ENCODE results near the gene VIPAS39.
"Not testable (repeated sequence)": the region's sequence is repeated elsewhere in the genome, so short reads cannot be mapped to it uniquely, and the experiment has no call there.

The VIPAS39 gene

DNA sequence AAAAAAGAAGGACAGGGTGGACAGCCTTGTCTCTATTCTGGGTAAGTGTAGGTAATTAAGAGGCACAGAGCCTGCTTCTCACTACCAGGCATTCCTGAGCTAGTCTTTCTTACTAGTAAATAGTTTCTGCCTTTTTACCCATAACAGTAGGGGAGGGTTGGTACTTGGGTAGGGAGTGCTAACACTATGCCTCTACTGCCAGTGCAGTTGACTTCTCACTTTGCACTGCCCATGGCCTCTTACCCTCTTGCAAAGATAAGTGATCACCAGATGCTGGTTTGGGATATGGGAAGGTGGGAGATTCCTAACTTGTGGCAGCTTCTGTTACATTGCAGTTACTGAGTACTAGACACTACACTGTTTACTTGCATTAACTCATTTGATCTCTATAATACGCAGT, 12.1 kb upstream of the VIPAS39 start:
- DNase-seq, result no peak

DNA sequence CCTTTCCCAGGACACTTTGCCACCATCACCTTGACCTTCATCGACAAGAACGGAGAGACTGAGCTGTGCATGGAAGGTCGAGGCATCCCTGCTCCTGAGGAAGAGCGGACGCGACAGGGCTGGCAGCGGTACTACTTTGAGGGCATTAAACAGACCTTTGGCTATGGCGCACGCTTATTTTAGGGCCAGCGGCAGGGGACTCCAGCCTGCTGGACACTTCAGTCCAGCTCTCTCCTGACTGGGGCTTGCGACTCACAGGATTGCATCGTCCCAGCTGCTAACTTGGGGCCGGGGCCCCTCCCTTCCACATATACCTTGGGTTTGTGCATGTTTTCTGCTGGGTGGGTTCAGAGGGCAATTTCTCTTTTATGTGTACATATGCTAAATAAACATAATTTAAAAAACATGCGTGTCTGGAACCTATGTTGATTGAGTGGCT, 11.7 kb upstream of the VIPAS39 start:
- no peak for DNase-seq

DNA sequence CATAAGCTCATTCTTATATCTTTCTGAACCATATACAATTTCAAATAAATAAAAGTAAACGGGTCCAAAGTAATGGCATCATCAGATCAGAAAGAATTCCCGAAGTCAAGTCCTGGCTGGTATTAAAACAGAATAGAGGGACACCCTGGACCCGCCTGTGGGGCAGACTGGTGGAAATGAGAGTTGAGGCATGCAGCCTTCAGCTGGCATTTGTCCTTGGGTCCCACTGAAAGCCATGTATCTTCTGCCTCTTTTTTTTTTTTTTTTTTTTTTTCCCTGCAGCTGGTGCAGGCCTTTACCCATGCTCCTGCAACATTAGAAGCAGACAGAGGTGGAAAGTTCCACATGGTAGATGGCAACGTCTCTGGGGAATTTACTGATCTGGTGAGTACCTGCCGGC, 10.4 kb upstream of the VIPAS39 start:
- no peak for DNase-seq

DNA sequence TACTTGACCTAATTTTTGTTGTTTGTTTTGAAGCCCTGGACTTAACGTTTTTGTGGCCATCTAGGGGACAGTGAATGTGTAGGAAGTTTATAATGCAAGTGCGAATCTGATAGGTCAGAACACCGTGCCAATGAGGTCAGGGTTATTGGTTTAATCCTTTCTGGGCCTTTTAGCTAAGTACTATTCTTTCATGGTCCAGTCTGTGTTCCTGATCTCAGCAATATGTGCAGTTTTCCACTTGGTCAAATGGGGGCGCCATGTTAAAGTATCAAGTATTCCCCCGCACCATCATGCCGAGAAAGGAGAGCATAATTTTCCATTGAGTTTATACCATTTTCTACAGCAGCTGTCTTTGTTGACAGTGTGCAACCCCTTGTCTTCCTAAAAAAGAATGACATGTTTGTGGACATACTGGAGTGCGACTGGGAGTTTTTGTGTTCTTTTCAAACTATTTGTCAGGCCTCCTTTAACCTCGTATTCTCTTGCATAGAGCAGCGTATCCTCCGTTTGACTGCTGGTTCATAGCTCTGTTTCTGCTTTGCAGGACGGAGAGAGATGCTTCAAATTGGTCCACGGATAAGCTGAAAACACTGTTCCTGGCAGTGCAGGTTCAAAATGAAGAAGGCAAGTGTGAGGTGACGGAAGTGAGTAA, 1.8 kb upstream of the VIPAS39 start:
- peak; percentile 93 for DNase-seq

DNA sequence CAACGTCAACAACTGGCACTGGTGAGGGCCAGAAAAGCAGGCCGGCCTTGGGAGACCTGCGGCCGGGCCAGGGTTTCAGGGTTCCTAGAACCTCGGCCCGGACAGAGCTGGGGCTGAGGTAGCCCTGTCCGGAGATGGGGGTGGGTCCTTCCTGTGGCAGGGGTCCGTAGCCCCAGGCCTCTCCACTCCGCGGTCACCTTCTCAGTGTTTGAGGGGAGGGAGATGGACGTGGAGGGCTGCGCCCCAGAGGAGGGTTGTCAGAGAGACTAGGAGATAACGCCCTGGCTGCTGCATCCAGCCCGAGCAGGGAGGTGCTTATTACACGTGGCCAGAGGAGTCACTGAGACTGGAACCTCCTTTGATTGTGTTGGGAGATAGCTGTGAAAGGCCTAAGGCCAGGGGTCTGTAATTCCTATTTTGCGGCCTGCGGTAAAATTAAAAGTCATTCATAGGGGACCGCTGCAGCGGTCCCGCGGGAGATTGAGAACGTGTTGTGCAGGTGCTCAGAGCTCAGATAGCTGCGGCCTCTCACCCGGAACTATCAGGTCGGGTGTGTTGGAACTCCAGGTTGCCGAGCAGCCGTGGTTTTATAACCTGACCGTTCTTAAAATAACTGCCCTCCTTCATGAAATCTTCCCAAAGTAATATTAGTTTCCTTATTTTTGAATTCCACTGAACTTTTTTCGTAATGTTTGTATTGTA, 999 bp upstream of the VIPAS39 start:
- peak; percentile 61 for DNase-seq

DNA sequence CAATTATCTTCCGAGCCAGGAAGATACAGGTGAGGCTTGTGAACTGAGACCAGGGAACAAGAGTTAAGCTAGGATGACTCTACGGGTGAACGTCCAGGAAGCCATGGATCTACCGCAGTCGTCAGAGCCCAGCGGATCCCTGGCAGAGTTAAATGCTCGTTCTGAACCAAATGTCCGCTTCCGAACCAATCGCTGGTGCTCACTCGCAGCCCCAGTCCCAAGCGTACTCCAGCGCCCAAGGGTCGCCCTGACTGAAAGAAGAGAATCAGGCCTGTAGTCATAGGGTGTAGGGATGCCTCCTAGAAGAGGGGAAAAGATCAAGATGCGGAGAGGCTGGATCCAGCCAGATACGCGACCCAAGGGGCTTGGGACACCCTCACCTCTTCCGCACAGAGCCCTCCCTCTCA, 283 bp downstream of the VIPAS39 start:
- no peak for DNase-seq

DNA sequence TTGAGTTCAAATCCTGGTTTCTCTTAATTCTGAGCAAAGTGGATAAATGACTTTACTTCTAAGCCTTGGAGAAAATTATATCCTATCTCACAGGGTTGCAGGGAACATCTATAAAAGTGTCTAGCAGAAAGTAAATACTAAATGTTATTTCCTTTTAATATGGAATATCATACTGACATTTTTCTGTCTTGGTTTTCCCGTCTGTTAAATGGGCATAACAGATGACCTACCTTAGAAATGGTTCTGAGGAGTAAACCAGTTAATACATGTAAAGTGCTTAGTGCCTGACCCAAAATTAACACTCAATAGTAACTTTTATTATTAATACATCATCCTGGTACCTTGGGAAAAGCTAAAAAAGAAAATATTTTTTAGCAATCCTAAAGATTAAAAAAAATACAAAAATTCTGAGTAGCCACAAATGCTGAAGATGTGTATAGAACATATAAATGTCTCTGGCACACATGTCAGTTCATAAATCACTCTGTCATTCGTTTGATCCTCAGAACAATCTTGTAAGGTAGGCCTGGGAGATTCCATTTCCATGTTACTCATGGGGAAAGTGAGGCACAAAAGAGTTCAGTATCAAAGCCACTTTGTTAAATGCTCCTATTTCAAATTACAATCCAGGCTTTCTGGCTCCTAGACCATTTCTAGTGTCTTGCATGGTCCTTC, 1.3 kb downstream of the VIPAS39 start:
- no peak for DNase-seq

DNA sequence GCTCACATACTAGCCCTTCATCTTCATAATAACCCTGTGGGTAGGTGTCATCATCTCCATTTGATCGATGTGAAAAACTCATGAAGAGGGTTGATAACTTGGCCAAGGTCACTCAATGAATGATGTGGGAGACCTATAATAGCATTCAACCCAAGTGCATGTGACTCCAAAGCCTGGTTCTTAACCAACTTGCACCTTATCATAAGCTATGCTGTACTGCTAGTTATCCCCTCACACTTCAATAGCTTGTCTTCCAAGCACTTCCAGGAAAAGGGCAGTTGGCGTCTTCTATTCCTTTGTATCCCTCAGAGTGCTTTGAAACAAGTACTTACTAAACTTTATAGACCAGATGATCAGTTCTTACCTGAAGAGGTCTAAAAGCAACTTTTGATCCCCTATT, 15.2 kb downstream of the VIPAS39 start:
- DNase-seq, result no peak

DNA sequence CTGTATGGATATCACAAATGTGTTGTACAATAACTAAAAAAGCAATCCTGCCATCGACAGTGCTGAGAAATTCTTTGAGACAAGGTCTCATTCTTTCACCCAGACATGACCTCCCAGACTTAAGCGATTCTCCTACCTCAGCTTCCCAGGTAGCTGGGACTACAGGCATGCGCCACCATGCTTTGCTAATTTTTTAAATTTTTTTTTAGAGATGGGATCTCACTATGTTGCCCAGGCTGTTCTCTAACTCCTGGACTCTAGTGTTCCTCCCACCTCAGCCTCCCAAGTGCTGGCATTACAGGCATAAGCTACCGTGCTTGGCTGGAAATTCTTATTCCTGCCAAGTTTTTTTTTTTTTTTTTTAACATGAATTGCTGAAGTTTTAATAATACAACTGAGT, 17.5 kb downstream of the VIPAS39 start:
- no peak for DNase-seq

DNA sequence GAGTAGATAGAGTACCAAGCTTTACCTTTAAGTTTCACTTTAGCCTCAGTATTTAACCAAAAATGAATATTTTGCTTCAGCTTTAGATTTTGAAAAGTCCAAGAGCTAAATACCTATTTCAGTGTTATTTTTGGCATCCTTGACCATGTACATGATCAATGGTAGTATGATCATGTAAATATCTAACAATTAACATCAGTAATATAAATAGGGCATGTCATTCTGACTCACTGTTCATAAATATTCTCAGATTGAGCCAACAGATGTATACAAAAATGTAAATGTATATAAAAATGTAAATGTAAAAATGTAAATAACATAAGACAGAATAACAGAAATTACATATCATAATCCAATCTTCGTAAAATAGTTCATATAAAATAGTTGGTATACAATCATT, 18.8 kb downstream of the VIPAS39 start:
- DNase-seq, result no peak

DNA sequence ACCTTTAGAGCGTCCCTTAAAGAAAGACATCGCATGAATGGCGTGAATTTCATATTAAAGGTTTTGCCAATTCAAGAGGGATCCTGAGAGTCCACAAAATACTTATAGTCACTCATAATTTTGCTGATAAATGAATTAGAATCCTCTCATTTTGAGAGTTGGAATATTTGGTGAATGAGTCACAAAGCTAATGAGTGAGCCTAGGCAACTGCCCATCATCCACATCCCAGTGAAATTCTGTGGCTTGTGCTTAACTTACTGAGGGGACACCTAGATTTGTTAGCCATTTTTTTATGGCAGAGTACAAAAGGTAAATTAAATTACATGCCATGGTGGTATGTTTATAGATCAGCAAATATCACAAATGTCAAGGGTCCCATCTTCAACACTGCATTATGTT, 21.4 kb downstream of the VIPAS39 start:
- DNase-seq, result no peak

DNA sequence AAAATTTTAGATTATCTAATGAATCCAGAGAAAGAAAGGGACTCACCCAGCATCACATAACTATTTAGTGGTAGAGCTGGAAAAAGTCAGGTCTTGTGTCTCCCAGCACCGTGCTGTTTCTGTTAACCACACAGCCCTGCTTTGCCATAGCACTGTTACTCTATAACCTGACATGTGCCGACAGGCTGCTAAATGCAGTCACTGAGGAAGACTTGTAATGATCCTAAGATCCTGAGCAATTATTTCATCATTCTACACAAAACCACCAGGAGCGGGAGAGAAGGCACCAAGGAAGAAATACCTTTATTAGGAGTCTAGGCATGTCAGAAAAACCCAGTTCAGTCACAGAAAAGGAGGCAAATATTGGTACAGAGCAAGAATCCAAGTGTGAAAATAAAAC, 31.0 kb downstream of the VIPAS39 start:
- no peak for DNase-seq

DNA sequence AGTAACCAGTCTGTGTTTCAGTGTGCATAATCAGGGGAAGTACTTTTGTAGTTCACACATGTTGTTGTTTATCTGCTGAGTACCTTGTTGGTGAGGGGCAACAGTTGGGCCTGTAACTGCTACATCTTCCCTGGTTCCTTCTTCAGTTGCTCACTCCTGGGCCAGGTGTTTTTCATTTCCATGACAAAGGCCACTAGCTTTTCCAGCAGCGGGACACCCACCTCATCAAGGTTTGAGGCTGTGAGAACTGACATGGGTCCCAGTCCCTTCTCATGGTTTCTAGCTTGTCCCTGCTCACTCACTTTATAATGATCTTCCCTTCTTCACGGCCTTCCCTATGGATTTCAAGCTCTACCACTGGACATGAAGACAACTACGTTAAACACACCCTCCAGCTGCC, 32.5 kb downstream of the VIPAS39 start:
- DNase-seq, result no peak

DNA sequence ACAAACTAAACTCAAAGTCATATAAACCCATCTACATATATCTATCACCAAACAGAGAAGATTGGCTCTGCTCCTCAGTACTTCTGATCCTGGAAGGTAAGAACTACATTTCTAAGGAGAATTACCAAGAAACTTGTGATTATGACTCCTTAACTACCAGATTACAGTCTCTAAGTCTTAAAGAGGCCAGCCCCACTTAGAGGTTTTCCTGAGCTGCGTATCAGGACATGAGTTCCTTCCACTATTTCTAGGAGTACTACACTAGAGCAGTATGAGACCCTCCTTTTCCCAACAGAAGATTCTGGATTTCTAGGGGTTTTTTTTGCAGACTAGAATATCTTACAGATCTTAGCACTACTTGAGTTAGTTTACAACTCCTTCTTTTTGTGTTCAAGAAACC, 34.0 kb downstream of the VIPAS39 start, which contains the start of gene NOXRED1:
Gene NOXRED1, minus strand, starts transcription at position 101 of the 400 bp plus-strand sequence. CDS start 634 bp downstream, outside the sequence.
- no peak for DNase-seq

DNA sequence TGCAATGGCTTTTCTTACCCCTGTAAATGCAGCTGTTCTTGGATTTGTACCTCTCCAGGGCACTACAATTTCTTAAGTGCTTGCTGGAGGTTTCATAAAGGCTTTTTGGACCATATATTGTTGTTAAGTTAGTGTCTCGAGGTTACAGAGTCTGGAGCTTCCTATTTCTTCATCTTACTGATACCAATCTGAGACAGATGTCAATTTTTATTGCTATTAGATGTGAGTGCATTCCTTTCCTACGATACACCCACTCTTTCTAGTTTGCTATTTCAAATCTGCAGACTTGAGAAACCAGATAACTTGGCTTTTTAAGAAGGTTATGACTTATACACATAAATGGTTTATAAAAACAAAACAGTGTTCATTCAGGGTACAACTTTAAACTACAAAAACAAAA, 36.2 kb downstream of the VIPAS39 start:
- no peak for DNase-seq

DNA sequence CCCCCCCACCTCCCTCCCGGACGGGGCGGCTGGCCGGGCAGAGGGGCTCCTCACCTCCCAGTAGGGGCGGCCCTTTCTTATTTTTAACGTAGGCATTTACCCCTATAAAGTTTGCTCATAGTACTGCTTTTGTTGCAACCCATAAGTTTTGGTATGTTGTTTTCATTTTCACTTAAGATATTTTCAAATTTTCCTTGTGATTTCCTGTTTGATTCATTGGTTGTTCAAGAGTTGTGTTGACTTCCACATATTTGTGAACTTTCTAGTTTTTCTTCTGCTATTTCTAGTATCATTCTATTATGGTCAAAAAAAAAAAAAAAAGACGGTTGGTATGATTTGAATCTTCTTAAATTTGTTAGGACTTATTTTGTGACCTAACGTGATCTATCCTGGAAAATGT, 40.6 kb downstream of the VIPAS39 start:
- DNase-seq, result no peak

DNA sequence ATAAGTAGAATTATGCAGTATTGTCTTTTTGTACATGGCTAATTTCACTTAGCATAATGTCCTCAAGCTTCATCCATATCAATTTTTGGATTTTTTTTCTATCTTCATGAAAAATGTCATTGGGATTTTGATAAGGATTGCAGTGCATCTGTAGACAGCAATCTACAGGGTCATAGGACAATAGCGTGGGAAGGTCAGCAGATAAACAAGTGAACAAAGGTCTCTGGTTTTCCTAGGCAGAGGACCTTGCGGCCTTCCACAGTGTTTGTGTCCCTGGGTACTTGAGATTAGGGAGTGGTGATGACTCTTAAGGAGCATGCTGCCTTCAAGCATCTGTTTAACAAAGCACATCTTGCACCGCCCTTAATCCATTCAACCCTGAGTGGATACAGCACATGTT, 41.3 kb downstream of the VIPAS39 start:
- DNase-seq, result not testable (repeated sequence)

DNA sequence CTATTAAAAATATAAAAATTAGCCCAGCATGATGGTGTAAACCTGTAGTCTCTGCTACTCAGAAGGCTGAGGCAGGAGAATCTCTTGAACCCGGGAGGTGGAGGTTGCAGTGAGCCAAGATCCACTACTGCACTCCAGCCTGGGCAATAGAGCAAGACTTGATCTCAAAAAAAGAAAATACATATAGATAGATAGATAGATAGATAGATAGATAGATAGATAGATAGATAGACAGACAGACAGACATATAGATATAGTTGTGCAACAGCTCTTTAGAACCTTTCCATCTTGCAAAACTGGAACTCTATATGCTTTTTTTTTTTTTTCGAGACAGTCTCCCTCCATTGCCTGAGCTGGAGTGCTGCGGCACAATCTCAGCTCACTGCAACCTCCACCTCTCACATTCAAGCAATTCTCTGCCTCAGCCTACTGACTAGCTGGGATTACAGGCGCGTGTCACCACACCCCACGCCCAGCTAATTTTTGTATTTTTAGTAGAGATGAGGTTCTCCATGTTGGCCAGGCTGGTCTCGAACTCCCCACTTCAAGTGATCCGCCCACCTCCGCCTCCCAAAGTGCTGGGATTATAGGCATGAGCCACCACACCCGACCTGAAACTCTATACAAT, 41.9 kb downstream of the VIPAS39 start:
- not testable (repeated sequence) for DNase-seq

DNA sequence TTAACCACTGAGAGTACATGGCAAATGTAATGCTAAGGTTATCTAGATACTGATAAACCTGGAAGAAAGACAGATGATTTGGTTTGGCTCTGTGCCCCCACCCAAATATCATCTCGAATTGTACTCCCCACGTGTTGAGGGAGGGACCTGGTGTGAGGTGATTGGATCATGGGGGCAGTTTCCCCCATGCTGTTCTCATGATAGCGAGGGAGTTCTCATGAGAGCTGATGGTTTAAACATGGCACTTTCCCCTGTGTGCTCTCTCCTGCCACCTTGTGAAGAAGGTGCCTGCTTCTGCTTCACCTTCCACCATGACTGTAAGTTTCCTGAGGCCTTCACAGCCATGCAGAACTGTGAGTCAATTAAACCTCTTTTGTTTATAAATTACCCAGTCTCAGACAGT, 48.3 kb downstream of the VIPAS39 start:
- DNase-seq, result peak; percentile 15

DNA sequence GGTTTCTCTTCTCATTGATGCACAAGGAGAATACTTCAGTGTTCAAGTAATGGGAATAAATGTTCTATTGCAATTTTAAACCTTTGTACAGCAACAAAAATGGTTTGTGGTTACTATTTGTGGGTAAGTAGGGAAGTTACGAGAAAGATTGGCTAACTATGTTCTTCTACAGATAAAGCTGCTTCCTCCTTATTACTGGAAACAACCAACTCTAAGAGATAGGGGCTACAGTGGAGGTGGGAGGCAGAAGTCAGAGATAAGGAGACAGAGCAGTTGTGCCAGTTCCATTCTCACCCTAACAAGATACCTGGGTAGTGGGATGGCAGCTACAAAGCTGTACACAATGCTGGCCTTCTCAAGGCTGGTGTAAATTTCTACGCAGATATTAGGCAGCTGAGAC, 50.2 kb downstream of the VIPAS39 start:
- DNase-seq, result no peak

DNA sequence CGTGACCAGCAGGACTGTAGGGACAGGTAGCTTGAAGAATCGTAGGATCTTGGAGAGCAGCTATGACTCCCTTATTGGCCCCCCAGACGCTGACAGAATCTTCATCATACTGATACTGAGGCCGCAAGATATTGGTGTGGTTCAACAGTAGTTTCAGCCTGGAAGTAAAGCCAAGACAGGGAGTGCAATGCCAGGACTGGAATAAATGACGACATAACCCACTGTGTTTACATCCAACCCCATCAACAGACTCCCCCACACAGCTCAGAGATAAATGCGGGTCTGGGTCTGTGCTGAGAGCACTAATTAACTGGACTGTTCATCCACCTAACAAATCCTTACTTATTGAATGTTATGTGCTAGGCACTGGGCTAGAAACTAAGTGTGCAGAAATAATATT, 50.7 kb downstream of the VIPAS39 start:
- DNase-seq, result no peak

DNA sequence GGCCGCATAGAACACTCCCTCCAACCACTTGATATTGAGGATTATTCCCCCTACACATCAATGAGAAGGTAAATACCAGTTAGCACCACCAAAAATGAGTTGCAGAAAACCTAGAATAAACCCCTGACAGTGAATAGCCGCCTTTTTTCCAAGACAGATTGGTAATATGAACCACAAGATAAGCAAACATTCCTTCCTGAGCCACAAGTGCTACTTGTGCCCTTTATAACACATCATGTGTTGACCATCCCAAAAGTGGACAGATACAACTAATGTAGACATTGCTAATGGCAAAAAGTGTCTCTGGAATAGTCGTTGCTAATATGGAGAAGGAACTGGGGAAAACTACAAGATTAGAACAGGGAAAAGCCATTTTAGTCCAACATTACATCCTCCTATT, 51.3 kb downstream of the VIPAS39 start:
- no peak for DNase-seq

DNA sequence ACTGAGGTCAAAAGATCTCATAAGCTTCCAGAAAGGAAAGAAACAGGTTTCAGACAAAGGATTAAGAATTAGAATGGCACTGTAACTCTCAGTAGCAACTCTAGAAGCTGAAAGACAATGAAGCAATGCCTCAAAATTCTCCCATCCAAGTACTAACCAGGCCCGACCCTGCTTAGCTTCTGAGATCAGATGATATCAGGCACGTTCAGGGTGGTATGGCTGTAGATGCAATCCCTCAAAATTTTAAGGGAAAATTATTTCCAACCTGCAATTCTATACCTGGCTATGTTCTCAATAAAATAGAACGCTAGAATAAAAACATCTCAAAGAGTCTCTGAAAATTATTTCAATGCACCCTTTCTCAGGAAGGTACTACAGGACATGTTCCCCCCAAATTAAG, 53.6 kb downstream of the VIPAS39 start:
- no peak for DNase-seq

DNA sequence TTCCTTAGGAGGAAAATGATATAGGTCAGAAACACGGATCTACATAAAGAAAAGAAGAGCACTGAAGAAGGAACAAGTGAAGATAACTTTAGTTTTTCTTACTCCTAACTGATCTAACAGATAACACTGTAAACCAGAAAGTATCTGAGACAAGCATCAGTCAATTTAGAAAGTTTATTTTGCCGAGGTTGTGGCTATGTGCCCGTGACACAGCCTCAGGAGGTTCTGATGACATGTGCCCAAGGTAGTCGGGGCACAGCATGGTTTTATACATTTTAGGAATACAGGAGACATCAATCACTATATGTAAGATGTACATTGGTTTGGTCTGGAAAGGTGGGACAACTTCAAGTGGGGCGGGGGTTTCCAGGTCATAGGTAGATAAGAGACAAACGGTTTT, 57.2 kb downstream of the VIPAS39 start:
- DNase-seq, result no peak

All from NCI-H1694 treated with DMSO at 0.1 percent for 48 hours (cell line).